DMS153 treated with DMSO at 0.1 percent for 48 hours (cell line): ENCODE results near the gene USP17L21.
"Not testable (repeated sequence)": the region's sequence is repeated elsewhere in the genome, so short reads cannot be mapped to it uniquely, and the experiment has no call there.

Source experiments
- DNase-seq: peaks from one replicate; lab custom pipeline; 2025; ENCODE audit not compliant: unreplicated experiment; lab: John Stamatoyannopoulos, UW

USP17L21 gene, protein sequence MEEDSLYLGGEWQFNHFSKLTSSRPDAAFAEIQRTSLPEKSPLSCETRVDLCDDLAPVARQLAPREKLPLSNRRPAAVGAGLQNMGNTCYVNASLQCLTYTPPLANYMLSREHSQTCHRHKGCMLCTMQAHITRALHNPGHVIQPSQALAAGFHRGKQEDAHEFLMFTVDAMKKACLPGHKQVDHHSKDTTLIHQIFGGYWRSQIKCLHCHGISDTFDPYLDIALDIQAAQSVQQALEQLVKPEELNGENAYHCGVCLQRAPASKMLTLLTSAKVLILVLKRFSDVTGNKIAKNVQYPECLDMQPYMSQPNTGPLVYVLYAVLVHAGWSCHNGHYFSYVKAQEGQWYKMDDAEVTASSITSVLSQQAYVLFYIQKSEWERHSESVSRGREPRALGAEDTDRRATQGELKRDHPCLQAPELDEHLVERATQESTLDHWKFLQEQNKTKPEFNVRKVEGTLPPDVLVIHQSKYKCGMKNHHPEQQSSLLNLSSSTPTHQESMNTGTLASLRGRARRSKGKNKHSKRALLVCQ

DNA sequence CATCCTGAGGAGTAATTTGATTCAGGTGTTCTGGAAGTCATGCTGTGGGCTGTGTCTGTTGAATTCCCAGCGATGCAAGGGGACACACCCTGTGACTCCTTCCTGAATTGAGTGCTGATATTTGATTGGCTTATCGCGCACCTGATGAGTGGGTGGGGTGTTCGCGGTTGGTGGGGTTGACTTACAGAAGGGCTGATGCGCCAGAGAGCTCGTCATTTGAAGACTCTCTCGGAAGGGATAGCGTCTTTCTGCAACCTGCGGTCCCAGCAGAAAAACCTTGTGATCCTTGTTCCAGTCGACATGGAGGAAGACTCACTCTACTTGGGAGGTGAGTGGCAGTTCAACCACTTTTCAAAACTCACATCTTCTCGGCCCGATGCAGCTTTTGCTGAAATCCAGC is at the start of gene USP17L21:
USP17L21 (plus strand) TSS at position 301 of the 400 bp plus-strand sequence; CDS start at position 301, 0 bp downstream.
- DNase-seq: not testable (repeated sequence)

DNA sequence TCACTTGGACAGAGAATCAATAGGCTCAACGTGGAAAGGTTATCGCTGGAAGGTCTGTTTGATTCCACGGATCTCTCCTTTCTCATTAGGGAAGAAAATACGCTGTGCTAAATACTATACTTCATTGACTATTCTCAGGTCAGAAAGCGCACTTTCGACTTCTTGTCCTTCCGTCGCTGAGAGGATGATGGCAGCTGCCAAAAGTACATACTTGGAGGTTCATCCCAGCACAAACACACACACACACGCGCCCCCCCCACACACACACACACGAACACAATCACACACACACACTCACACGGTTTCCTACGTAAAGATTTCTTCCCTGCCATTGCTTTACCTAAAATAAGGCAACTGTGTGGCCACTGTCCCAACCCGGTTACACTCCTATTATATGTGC is 48.0 kb upstream of the USP17L21 start:
- not testable (repeated sequence) for DNase-seq

DNA sequence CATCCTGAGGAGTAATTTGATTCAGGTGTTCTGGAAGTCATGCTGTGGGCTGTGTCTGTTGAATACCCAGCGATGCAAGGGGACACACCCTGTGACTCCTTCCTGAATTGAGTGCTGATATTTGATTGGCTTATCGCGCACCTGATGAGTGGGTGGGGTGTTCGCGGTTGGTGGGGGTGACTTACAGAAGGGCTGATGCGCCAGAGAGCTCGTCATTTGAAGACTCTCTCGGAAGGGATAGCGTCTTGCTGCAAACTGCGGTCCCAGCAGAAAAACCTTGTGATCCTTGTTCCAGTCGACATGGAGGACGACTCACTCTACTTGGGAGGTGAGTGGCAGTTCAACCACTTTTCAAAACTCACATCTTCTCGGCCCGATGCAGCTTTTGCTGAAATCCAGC is 47.6 kb upstream of the USP17L21 start, which contains the start of gene USP17L11:
USP17L11 (plus strand) TSS at position 301 of the 400 bp plus-strand sequence; CDS start at position 301, 0 bp downstream.
- not testable (repeated sequence) for DNase-seq

DNA sequence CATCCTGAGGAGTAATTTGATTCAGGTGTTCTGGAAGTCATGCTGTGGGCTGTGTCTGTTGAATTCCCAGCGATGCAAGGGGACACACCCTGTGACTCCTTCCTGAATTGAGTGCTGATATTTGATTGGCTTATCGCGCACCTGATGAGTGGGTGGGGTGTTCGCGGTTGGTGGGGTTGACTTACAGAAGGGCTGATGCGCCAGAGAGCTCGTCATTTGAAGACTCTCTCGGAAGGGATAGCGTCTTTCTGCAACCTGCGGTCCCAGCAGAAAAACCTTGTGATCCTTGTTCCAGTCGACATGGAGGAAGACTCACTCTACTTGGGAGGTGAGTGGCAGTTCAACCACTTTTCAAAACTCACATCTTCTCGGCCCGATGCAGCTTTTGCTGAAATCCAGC is 42.8 kb upstream of the USP17L21 start, which contains the start of gene USP17L12:
USP17L12 (plus strand) TSS at position 301 of the 400 bp plus-strand sequence; CDS start at position 301, 0 bp downstream.
- not testable (repeated sequence) for DNase-seq

DNA sequence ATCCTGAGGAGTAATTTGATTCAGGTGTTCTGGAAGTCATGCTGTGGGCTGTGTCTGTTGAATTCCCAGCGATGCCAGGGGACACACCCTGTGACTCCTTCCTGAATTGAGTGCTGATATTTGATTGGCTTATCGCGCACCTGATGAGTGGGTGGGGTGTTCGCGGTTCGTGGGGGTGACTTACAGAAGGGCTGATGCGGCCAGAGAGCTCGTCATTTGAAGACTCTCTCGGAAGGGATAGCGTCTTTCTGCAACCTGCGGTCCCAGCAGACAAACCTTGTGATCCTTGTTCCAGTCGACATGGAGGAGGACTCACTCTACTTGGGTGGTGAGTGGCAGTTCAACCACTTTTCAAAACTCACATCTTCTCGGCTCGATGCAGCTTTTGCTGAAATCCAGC is 38.1 kb upstream of the USP17L21 start, which contains the start of gene USP17L13:
USP17L13 (plus strand) TSS at position 301 of the 400 bp plus-strand sequence; CDS start at position 301, 0 bp downstream.
- DNase-seq: not testable (repeated sequence)

DNA sequence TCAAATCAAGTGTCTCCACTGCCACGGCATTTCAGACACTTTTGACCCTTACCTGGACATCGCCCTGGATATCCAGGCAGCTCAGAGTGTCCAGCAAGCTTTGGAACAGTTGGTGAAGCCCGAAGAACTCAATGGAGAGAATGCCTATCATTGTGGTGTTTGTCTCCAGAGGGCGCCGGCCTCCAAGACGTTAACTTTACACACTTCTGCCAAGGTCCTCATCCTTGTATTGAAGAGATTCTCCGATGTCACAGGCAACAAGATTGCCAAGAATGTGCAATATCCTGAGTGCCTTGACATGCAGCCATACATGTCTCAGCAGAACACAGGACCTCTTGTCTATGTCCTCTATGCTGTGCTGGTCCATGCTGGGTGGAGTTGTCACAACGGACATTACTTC is 32.4 kb upstream of the USP17L21 start:
- not testable (repeated sequence) for DNase-seq

DNA sequence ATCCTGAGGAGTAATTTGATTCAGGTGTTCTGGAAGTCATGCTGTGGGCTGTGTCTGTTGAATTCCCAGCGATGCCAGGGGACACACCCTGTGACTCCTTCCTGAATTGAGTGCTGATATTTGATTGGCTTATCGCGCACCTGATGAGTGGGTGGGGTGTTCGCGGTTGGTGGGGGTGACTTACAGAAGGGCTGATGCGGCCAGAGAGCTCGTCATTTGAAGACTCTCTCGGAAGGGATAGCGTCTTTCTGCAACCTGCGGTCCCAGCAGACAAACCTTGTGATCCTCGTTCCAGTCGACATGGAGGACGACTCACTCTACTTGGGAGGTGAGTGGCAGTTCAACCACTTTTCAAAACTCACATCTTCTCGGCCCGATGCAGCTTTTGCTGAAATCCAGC is 28.6 kb upstream of the USP17L21 start, which contains the start of gene USP17L15:
USP17L15 (plus strand) TSS at position 301 of the 400 bp plus-strand sequence; CDS start at position 301, 0 bp downstream.
- not testable (repeated sequence) for DNase-seq

DNA sequence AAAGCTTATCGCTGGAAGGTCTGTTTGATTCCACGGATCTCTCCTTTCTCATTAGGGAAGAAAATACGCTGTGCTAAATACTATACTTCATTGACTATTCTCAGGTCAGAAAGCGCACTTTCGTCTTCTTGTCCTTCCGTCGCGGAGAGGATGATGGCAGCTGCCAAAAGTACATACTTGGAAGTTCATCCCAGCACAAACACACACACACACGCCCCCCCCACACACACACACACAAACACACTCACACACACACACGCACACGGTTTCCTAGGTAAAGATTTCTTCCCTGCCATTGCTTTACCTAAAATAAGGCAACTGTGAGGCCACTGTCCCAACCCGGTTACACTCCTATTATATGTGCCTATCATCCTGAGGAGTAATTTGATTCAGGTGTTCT is 24.2 kb upstream of the USP17L21 start:
- DNase-seq: not testable (repeated sequence)

DNA sequence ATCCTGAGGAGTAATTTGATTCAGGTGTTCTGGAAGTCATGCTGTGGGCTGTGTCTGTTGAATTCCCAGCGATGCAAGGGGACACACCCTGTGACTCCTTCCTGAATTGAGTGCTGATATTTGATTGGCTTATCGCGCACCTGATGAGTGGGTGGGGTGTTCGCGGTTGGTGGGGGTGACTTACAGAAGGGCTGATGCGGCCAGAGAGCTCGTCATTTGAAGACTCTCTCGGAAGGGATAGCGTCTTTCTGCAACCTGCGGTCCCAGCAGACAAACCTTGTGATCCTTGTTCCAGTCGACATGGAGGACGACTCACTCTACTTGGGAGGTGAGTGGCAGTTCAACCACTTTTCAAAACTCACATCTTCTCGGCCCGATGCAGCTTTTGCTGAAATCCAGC is 19.1 kb upstream of the USP17L21 start, which contains the start of gene USP17L17:
USP17L17 (plus strand) TSS at position 301 of the 400 bp plus-strand sequence; CDS start at position 301, 0 bp downstream.
- DNase-seq: not testable (repeated sequence)

DNA sequence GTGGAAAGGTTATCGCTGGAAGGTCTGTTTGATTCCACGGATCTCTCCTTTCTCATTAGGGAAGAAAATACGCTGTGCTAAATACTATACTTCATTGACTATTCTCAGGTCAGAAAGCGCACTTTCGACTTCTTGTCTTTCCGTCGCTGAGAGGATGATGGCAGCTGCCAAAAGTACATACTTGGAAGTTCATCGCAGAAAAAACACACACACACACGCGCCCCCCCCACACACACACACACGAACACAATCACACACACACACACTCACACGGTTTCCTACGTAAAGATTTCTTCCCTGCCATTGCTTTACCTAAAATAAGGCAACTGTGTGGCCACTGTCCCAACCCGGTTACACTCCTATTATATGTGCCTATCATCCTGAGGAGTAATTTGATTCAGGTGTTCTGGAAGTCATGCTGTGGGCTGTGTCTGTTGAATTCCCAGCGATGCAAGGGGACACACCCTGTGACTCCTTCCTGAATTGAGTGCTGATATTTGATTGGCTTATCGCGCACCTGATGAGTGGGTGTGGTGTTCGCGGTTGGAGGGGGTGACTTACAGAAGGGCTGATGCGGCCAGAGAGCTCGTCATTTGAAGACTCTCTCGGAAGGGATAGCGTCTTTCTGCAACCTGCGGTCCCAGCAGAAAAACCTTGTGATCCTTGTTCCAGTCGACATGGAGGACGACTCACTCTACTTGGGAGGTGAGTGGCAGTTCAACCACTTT is 14.6 kb upstream of the USP17L21 start, which contains the start of gene USP17L18:
USP17L18 (plus strand) TSS at position 678 of the 728 bp plus-strand sequence; CDS start at position 678, 0 bp downstream.
- DNase-seq: not testable (repeated sequence)

DNA sequence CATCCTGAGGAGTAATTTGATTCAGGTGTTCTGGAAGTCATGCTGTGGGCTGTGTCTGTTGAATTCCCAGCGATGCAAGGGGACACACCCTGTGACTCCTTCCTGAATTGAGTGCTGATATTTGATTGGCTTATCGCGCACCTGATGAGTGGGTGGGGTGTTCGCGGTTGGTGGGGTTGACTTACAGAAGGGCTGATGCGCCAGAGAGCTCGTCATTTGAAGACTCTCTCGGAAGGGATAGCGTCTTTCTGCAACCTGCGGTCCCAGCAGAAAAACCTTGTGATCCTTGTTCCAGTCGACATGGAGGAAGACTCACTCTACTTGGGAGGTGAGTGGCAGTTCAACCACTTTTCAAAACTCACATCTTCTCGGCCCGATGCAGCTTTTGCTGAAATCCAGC is 9.6 kb upstream of the USP17L21 start, which contains the start of gene USP17L19:
USP17L19 (plus strand) TSS at position 301 of the 400 bp plus-strand sequence; CDS start at position 301, 0 bp downstream.
- DNase-seq: not testable (repeated sequence)

DNA sequence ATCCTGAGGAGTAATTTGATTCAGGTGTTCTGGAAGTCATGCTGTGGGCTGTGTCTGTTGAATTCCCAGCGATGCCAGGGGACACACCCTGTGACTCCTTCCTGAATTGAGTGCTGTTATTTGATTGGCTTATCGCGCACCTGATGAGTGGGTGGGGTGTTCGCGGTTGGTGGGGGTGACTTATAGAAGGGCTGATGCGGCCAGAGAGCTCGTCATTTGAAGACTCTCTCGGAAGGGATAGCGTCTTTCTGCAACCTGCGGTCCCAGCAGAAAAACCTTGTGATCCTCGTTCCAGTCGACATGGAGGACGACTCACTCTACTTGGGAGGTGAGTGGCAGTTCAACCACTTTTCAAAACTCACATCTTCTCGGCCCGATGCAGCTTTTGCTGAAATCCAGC is 4.8 kb upstream of the USP17L21 start, which contains the start of gene USP17L20:
USP17L20 (plus strand) TSS at position 301 of the 400 bp plus-strand sequence; CDS start at position 301, 0 bp downstream.
- not testable (repeated sequence) for DNase-seq

DNA sequence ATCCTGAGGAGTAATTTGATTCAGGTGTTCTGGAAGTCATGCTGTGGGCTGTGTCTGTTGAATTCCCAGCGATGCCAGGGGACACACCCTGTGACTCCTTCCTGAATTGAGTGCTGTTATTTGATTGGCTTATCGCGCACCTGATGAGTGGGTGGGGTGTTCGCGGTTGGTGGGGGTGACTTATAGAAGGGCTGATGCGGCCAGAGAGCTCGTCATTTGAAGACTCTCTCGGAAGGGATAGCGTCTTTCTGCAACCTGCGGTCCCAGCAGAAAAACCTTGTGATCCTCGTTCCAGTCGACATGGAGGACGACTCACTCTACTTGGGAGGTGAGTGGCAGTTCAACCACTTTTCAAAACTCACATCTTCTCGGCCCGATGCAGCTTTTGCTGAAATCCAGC is 4.6 kb downstream of the USP17L21 start, which contains the start of gene USP17L22:
USP17L22 (plus strand) TSS at position 301 of the 400 bp plus-strand sequence; CDS start at position 301, 0 bp downstream.
- not testable (repeated sequence) for DNase-seq

DNA sequence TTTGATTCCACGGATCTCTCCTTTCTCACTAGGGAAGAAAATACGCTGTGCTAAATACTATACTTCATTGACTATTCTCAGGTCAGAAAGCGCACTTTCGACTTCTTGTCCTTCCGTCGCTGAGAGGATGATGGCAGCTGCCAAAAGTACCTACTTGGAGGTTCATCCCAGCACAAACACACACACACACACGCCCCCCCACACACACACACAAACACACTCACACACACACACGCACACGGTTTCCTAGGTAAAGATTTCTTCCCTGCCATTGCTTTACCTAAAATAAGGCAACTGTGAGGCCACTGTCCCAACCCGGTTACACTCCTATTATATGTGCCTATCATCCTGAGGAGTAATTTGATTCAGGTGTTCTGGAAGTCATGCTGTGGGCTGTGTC is 9.0 kb downstream of the USP17L21 start:
- not testable (repeated sequence) for DNase-seq
